ENCODE results near the gene P4HB. TPM values are rescaled to one million over a fixed set of nuclear protein-coding genes. Genes with fewer than 3 reads are reported as not detected.

Gene P4HB
- total RNA-seq, 2 experiments from 2014 or later, result 388 to 577 TPM

GRCh38 chr17:81884520-81884919 lies 24.2 kb upstream of the P4HB start:
- H2AFZ ChIP-seq (ENCODE audit: low read length), result no peak overlapping the region
- H3K4me2 ChIP-seq (ENCODE audit: low read length), result no peak overlapping the region
- peaks cover 100% of the 10 kb centered on the region for H3K36me3 ChIP-seq (ENCODE audit: insufficient read depth, low read length)
- no peaks in the 10 kb centered on the region for H3K9me3 ChIP-seq (ENCODE audit: low read length)
- intact Hi-C loops (cut with micrococcal nuclease; ENCODE audit: unreplicated experiment), result no loop called here
- ChIA-PET CTCF (ENCODE audit: unreplicated experiment) (no interaction called here), POLR2A (interaction anchor here (0.6 to 1.3 kb wide), 3 partner anchors 9 to 493 kb away, joined by 3 to 4 read pairs (median 3); no protein-coding TSS in a partner anchor)
- DNase-seq (ENCODE audit: low spot score), result no peak
- TF ChIP-seq EZH2phosphoT487 (IDR thresholded peaks at IDR 0.05; ENCODE audit: borderline replicate concordance, low read depth, low read length) (no peak), CTCF (conservative IDR thresholded peaks at IDR 0.05; ENCODE audit: low read length) (no peak)
- no peaks in the 10 kb centered on the region for H3K9me2 ChIP-seq (ENCODE audit: insufficient read depth, low read length)
- H3K4me3 ChIP-seq (ENCODE audit: low read depth, low read length, poor library complexity, severe bottlenecking), result no peak overlapping the region
- H4K20me1 ChIP-seq (ENCODE audit: insufficient read depth, low read length), result peaks cover 12% of the 10 kb centered on the region; the same call in 1 of the 2 replicates
- H3K79me2 ChIP-seq (ENCODE audit: insufficient read depth, low read depth, low read length), result peaks cover 26% of the 10 kb centered on the region
- BruUV-seq (replicated peaks), result no TSS peak
- peaks cover 3% of the 10 kb centered on the region for H3K4me1 ChIP-seq (ENCODE audit: insufficient read depth, low read length, poor library complexity, severe bottlenecking)
- H3K27ac ChIP-seq (ENCODE audit: low read depth, low read length, poor library complexity, severe bottlenecking), result no peak overlapping the region

GRCh38 chr17:81879121-81879520 lies 18.8 kb upstream of the P4HB start:
- Histone ChIP-seq H3K4me3 (ENCODE audit: low read depth, low read length, poor library complexity, severe bottlenecking) (no peak overlapping the region), H3K4me2 (ENCODE audit: low read length) (no peak overlapping the region), H3K27ac (ENCODE audit: low read depth, low read length, poor library complexity, severe bottlenecking) (no peak overlapping the region), H3K9me2 (ENCODE audit: insufficient read depth, low read length) (no peaks in the 10 kb centered on the region), H3K36me3 (ENCODE audit: insufficient read depth, low read length) (peaks cover 78% of the 10 kb centered on the region), H3K9me3 (ENCODE audit: low read length) (no peaks in the 10 kb centered on the region), H3K79me2 (ENCODE audit: insufficient read depth, low read depth, low read length) (0 out of 2 replicates have a peak, but pooled peaks cover 5% of the 10 kb centered on the region), H3K4me1 (ENCODE audit: insufficient read depth, low read length, poor library complexity, severe bottlenecking) (peaks cover 8% of the 10 kb centered on the region), H4K20me1 (ENCODE audit: insufficient read depth, low read length) (no peaks in the 10 kb centered on the region), H2AFZ (ENCODE audit: low read length) (no peak overlapping the region)
- ChIA-PET CTCF (ENCODE audit: unreplicated experiment) (no interaction called here), POLR2A (interaction anchor here (1.1 kb wide), 1 partner anchor 13 kb away, joined by 3 read pairs; no protein-coding TSS in a partner anchor)
- DNase-seq (ENCODE audit: low spot score), result no peak
- TF ChIP-seq EZH2phosphoT487 (IDR thresholded peaks at IDR 0.05; ENCODE audit: borderline replicate concordance, low read depth, low read length) (no peak), CTCF (conservative IDR thresholded peaks at IDR 0.05; ENCODE audit: low read length) (no peak)
- no TSS peak for BruUV-seq (replicated peaks)
- intact Hi-C loops (cut with micrococcal nuclease; ENCODE audit: unreplicated experiment), result no loop called here

- POLR2A ChIA-PET, result interaction anchor here (0.7 kb wide), 1 partner anchor 56 kb away, joined by 5 read pairs; no protein-coding TSS in a partner anchor
- CTCF ChIA-PET (ENCODE audit: unreplicated experiment), result no interaction called here
- no TSS peak for BruUV-seq (replicated peaks)
- Histone ChIP-seq H3K4me1 (ENCODE audit: insufficient read depth, low read length, poor library complexity, severe bottlenecking) (peaks cover 17% of the 10 kb centered on the region), H3K9me2 (ENCODE audit: insufficient read depth, low read length) (no peaks in the 10 kb centered on the region), H3K4me3 (ENCODE audit: low read depth, low read length, poor library complexity, severe bottlenecking) (no peak overlapping the region), H3K4me2 (ENCODE audit: low read length) (no peak overlapping the region), H2AFZ (ENCODE audit: low read length) (no peak overlapping the region), H3K9me3 (ENCODE audit: low read length) (no peaks in the 10 kb centered on the region), H3K27ac (ENCODE audit: low read depth, low read length, poor library complexity, severe bottlenecking) (no peak overlapping the region), H3K36me3 (ENCODE audit: insufficient read depth, low read length) (peaks cover 70% of the 10 kb centered on the region), H3K79me2 (ENCODE audit: insufficient read depth, low read depth, low read length) (0 out of 2 replicates have a peak, but pooled peaks cover 5% of the 10 kb centered on the region), H4K20me1 (ENCODE audit: insufficient read depth, low read length) (no peaks in the 10 kb centered on the region)
- TF ChIP-seq EZH2phosphoT487 (IDR thresholded peaks at IDR 0.05; ENCODE audit: borderline replicate concordance, low read depth, low read length) (no peak), CTCF (conservative IDR thresholded peaks at IDR 0.05; ENCODE audit: low read length) (no peak)
- no peak for DNase-seq (ENCODE audit: low spot score)
- intact Hi-C loops (cut with micrococcal nuclease; ENCODE audit: unreplicated experiment), result no loop called here
Observed at GRCh38 chr17:81878294-81878693, 18.0 kb upstream of the P4HB start.

Data from OCI-LY7 (cell line).